Peyer's patch (tissue), 4 donors: ENCODE results near the gene PEAK1.

Source experiments
- POLR2A ChIP-seq, 2 donors: fragments of 450-650 bp; IDR thresholded peaks; one replicate each; pipeline ENCODE4 v1.5.1; 2017; ENCODE audit warnings: antibody characterized with exemption in 2 of 2, mild to moderate bottlenecking in 2 of 2, moderate library complexity in 2 of 2
- TF ChIP-seq, protein P1 (sequence below), 6 experiments: fragments of 450-650 bp in 4 of 6; fragments of 200-600 bp in 2 of 6; sonication (generic) in 1 of 6; IDR thresholded peaks; one replicate each; pipeline ENCODE4 v1.5.1; 2017 to 2019; ENCODE audit warnings: antibody characterized with exemption in 6 of 6, mild to moderate bottlenecking in 3 of 6, moderate library complexity in 1 of 6

DNA sequence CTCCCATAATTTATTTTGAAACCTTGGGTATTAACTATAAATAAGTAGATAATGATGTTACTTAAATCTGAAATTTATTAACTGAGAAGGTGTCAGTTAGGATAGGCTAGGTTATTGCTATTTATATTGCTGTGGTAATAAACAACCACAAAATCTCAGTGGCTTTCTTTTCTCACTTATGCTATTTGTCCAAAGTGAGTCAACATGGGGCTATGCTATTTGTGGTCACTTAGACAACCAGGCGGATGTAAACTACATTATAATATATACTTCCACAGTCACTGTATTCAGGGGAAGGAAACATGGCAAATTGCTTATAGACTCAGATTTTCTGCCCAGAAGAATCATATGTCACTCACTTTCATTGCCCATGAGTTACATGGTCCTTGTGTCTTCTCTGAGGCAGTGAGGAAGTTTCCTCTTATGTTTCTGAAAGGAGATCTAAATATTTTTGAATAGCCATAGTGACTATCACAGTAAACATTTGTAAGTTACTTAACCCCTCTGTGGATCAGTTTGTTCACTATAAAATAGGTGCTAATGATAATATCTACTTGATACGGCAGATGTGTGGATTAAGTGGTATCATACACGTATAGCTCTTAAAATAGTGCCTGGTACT, 20.6 kb upstream of the PEAK1 start:
- TF ChIP-seq, protein P1, sequence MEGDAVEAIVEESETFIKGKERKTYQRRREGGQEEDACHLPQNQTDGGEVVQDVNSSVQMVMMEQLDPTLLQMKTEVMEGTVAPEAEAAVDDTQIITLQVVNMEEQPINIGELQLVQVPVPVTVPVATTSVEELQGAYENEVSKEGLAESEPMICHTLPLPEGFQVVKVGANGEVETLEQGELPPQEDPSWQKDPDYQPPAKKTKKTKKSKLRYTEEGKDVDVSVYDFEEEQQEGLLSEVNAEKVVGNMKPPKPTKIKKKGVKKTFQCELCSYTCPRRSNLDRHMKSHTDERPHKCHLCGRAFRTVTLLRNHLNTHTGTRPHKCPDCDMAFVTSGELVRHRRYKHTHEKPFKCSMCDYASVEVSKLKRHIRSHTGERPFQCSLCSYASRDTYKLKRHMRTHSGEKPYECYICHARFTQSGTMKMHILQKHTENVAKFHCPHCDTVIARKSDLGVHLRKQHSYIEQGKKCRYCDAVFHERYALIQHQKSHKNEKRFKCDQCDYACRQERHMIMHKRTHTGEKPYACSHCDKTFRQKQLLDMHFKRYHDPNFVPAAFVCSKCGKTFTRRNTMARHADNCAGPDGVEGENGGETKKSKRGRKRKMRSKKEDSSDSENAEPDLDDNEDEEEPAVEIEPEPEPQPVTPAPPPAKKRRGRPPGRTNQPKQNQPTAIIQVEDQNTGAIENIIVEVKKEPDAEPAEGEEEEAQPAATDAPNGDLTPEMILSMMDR (IDR thresholded peaks at IDR 0.05), result no peak
- TF ChIP-seq POLR2A (IDR thresholded peaks at IDR 0.05), result no peak
